Retinal pigment epithelial cell (primary cell): ENCODE measurements around the gene ZNF112.
"Not testable (repeated sequence)": the region's sequence is repeated elsewhere in the genome, so short reads cannot be mapped to it uniquely, and the experiment has no call there.

Experiments
- DNase-seq: peaks from one replicate; pipeline ENCODE4 v3.0.0-alpha.2; 2010; ENCODE audit warnings: low read depth
- H3K4me3 ChIP-seq: 2 replicates; pipeline ENCODE4 v1.5.1; 2011; ENCODE audit warnings: mild to moderate bottlenecking, low read length, control low read depth, moderate library complexity
- TF ChIP-seq, protein P1 (sequence below): conservative IDR thresholded peaks from 2 replicates; pipeline ENCODE4 v1.5.1; 2011; ENCODE audit warnings: low read depth, low read length, control low read depth, inconsistent platforms

The ZNF112 gene

DNA sequence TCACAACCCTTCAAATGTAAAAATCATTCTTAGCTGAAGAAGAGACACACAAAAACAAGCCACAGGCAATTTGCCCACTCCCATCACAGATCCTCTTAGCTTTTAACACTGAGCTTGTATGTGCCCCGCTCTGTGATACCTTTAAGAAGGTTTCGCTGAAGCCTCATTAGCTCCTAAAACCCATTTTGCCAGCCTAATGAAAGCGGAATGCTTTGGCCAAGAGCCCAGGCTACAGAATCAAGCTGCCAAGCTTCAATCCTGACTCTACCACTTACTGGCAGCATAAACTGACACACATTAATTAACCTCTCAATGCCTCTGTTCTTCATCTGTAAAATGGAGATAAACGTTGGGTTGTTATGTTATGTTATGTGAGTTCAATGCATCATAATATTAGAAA, 10.5 kb downstream of the ZNF112 start:
- TF ChIP-seq, protein P1, sequence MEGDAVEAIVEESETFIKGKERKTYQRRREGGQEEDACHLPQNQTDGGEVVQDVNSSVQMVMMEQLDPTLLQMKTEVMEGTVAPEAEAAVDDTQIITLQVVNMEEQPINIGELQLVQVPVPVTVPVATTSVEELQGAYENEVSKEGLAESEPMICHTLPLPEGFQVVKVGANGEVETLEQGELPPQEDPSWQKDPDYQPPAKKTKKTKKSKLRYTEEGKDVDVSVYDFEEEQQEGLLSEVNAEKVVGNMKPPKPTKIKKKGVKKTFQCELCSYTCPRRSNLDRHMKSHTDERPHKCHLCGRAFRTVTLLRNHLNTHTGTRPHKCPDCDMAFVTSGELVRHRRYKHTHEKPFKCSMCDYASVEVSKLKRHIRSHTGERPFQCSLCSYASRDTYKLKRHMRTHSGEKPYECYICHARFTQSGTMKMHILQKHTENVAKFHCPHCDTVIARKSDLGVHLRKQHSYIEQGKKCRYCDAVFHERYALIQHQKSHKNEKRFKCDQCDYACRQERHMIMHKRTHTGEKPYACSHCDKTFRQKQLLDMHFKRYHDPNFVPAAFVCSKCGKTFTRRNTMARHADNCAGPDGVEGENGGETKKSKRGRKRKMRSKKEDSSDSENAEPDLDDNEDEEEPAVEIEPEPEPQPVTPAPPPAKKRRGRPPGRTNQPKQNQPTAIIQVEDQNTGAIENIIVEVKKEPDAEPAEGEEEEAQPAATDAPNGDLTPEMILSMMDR = no peak
- peak; percentile 74 for DNase-seq
- no peak overlapping the region for H3K4me3 ChIP-seq

DNA sequence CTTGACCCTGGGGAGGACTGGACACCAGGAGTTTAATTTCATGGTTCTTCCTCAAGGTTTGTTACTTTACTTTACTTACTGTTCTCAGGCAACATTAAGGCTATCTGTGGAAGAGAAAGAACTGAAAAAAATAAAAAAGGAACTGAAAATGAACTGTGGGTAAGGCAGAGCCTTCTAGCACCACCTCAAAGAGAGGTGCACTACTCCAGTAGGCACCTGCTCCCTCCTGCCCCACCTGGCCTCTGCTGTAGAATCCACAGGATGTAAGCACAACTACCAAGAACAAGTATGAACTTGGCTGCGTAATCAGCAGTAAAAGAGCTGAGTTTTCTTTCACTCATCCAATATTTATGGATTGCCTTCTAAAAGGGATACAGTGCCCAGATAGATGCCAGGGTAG, 12.2 kb downstream of the ZNF112 start:
- TF ChIP-seq, protein P1 = no peak
- no peak for DNase-seq

DNA sequence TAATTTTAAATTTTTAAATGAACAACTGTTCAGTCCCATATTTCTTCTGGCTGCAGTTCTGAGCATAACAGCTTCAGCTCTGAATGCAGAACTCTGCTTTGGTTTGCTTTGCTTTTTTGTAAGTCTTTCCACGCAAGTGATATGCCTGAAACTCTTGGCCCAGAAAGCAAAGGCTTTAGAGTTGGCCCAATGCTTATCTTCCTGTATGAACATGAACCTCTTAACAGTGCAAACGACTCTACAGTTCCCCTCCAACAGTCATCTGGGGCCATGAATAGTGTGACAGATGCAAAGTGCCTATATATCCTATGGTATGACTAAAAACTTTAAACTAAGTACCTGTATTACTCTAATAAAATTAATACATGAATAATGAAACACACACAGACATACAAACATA, 14.7 kb downstream of the ZNF112 start:
- TF ChIP-seq, protein P1 = no peak
- DNase-seq = no peak
- no peak overlapping the region for H3K4me3 ChIP-seq

More for the DNA sequence above, 12.2 kb downstream of the ZNF112 start:
- no peak overlapping the region for H3K4me3 ChIP-seq

DNA sequence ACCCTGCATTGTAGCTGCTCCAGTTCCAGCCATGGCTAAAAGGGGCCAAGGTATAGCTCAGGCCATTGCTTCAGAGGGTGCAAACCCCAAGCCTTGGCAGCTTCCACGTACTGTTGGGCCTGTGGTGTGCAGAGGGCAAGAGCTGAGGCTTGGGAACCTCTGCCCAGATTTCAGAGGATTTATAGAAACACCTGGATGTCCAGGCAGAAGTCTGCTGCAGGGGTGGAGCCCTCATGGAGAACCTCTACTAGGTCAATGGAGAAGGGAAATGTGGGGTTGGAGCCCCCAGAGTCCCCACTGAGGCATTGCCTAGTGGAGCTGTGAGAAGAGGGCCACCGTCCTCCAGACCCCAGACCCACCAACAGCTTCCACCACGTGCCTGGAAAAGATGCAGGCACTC, 21.8 kb downstream of the ZNF112 start:
- not testable (repeated sequence) for DNase-seq, H3K4me3 ChIP-seq

DNA sequence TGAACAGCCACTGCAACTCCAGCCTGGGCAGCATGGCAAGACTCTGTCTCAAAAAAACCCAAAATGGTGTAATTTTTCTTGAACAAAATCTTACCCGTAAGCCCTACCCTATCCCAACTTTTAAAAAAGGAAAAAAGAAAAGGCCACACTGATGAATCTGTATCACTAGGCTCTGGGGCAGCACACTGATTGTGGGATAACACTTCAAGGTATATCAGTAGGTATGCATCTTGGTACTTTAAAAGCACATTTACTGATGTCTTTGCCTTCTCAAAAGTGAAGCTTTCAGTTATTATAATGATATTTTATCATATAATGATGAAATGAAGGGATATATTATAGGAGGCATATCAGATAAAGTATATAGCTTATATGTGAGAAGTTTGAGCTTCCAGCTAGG, 24.3 kb downstream of the ZNF112 start:
- TF ChIP-seq, protein P1 = no peak
- DNase-seq = no peak
- no peak overlapping the region for H3K4me3 ChIP-seq

DNA sequence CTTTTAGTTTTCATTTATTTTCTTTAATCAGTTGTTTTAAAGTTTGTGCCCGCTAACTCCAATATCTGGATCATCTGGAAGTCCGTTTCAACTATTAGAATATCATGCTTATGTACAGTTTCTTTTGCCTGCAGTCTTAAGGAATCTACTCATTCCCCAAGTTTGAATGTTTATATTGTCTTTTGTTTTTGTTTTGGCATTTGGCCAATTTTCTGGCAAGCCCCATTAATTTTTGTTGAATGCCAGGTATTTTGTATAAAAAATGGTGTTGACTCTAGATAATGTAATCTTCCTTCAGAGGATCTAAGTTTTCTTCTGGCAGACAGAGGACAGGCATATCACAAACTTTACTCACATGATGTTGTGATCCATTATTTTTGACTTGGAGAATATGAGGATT, 40.6 kb downstream of the ZNF112 start:
- TF ChIP-seq, protein P1 = no peak
- no peak for DNase-seq
- no peak overlapping the region for H3K4me3 ChIP-seq

DNA sequence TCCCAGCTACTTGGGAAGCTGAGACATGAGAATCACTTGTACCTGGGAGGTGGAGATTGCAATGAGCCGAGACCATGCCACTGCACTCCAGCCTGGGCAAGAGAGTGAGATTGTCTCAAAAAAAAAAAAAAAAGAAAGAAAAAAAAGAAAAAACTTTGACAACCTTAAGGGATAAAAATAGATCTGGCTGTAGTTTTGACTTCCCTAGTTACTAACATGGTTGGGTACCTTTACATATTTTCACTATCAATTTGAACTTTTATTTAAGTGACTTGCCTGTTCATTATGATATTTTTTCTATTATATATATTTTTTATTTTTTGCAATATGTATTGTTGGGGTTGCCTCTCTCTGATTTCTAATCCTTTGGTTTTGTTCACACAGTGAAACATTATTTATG, 43.2 kb downstream of the ZNF112 start:
- TF ChIP-seq, protein P1 = no peak
- no peak for DNase-seq
- H3K4me3 ChIP-seq = no peak overlapping the region

DNA sequence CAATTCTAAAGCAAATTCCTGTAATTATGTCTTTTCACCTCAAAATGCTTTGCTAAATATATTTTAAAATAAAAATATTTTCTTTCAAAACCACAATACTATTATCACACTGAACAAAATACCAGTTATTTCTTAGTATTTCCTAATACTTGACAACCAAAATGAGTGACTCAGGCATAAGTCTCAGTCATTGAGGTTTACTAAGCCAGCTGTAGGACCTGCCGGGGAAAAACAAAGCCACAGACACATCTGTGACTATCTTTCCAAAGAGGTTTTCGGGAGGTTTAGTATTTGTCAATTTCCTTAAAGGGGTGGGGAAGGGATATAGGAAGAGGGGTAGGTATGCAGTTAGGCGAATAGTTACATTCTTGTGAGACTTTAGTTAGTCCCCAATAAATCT, 48.5 kb downstream of the ZNF112 start:
- H3K4me3 ChIP-seq = no peak overlapping the region
- TF ChIP-seq, protein P1 = no peak
- DNase-seq = no peak
